Activated CD4-positive, alpha-beta T cell treated with anti-CD3 and anti-CD28 coated beads, Interleukin-2, amount 10 ng/mL, durations not matched to agents 24 days and 14 days (primary cell): ENCODE measurements around the gene AP3B2. TPM values are rescaled to one million over a fixed set of nuclear protein-coding genes. Genes with fewer than 3 reads are reported as not detected.

ENCODE experiments used
- DNase-seq: peaks from one replicate; pipeline ENCODE4 v3.0.0; 2022
- H3K27ac Mint-ChIP-seq: one replicate; pipeline ENCODE4 v1.8.0; 2022; ENCODE audit warnings: mild to moderate bottlenecking, mixed read lengths
- H3K27me3 Mint-ChIP-seq: one replicate; pipeline ENCODE4 v1.8.0; 2022; ENCODE audit warnings: mixed read lengths
- H3K36me3 Mint-ChIP-seq: one replicate; pipeline ENCODE4 v1.8.0; 2022; ENCODE audit warnings: low read depth, mild to moderate bottlenecking, mixed read lengths
- H3K4me1 Mint-ChIP-seq: one replicate; pipeline ENCODE4 v1.8.0; 2021; ENCODE audit warnings: mixed read lengths
- H3K4me3 Mint-ChIP-seq: one replicate; pipeline ENCODE4 v1.8.0; 2022; ENCODE audit warnings: mild to moderate bottlenecking, moderate library complexity, mixed read lengths
- H3K9me3 Mint-ChIP-seq: one replicate; pipeline ENCODE4 v1.8.0; 2021; ENCODE audit warnings: mixed read lengths
- intact Hi-C: fragments of 100-400 bp; cut with micrococcal nuclease; formaldehyde crosslinking; loops from one replicate; pipeline ENCODE4 v1.15.1; 2023
- total RNA-seq: library from RNA; stranded (reverse); gene quantifications from 2 replicates; pipeline ENCODE4 v1.2.3, GENCODE V29; 2022

Gene AP3B2
- total RNA-seq, 1 donor from 2014 or later, result not detected

DNA sequence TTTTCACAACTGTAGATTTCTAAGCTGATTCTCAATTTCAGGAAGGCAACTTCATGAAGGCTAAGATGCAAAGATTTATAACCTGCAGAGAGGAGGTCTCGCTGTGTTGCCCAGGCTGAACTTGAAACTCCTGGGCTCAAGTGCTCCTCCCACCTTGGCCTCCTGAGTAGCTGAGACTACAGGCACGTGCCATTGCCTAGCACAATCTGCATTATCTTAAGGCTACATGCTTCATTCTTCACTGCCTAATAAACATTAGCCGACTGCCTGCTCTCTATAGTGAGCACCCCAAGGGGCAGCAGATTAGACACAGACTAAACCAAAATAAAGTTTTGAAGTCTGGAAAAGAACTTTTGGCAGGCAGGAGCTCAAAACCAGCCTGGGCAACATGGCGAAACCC lies 79.6 kb downstream of the AP3B2 start:
- H3K4me3 Mint-ChIP-seq, result no peak overlapping the region
- no peak overlapping the region for H3K27ac Mint-ChIP-seq
- H3K4me1 Mint-ChIP-seq, result no peaks in the 10 kb centered on the region
- intact Hi-C loops, result no loop called here
- no peaks in the 10 kb centered on the region for H3K9me3 Mint-ChIP-seq
- peaks cover 6% of the 10 kb centered on the region for H3K27me3 Mint-ChIP-seq
- H3K36me3 Mint-ChIP-seq, result no peaks in the 10 kb centered on the region
- no peak for DNase-seq

DNA sequence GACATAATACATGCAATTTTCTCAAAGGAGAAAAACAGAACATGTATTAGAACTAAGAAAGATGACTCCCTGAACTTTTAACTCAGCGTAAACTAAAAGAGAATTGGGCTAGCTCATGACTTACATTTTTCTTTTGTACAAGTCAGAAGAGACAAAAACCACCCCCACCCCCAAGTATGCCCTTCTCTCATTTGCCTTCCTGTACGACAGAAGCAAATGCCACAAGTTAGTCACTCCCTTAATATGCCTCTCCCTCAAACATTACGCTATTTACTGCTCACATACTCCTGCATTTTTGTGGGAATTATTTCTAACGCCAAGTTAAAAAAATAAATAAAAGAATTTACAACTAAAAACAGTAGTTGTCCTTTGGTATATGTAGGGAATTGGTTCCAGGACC lies 84.5 kb downstream of the AP3B2 start:
- DNase-seq, result no peak
- H3K4me1 Mint-ChIP-seq, result no peaks in the 10 kb centered on the region
- H3K9me3 Mint-ChIP-seq, result no peaks in the 10 kb centered on the region
- no peak overlapping the region for H3K27ac Mint-ChIP-seq
- H3K27me3 Mint-ChIP-seq, result no peaks in the 10 kb centered on the region
- intact Hi-C loops, result no loop called here
- no peak overlapping the region for H3K4me3 Mint-ChIP-seq
- no peaks in the 10 kb centered on the region for H3K36me3 Mint-ChIP-seq

DNA sequence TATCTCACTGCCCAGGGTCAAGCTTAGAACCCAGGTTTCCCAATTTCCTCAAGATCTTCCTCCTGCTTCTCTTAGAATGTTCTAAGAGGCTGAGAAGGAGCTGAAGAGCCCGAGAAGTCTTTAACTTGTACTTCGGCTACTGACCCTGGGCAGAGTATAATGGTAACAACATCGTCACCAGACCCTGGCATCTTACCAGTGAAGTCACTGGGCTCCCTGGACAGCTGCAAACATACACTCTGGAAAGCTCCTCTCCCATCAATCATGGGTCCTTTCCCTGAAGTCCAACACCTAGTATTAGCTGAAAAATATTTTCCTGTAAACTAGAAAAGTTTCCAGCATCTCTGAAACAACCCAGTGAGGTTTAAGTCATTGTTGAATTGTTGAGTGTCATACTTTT lies 85.2 kb downstream of the AP3B2 start:
- Mint-ChIP-seq H3K4me3 (no peak overlapping the region), H3K27ac (no peak overlapping the region), H3K27me3 (peaks cover 1% of the 10 kb centered on the region), H3K4me1 (no peaks in the 10 kb centered on the region), H3K9me3 (no peaks in the 10 kb centered on the region), H3K36me3 (no peaks in the 10 kb centered on the region)
- DNase-seq, result no peak
- intact Hi-C loops, result no loop called here

DNA sequence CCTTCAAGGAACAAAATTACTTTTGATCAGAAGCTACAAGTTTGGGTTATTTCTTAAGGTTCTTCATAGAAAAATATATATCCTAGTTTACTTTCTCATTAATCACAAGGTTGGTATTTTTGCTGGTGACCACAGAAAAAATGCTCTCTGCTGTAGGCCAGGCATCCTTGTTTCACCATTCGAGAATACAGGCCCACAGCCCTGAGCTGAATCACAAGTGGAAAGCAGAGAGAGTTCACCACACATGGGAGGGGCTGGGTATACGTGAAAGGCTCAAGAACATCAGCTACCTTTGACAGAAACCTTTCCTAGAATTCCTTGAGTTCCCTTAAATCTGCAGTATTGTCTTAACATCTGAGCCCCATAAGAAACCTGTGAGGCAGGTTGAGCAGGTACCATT lies 85.7 kb downstream of the AP3B2 start:
- Mint-ChIP-seq H3K36me3 (no peaks in the 10 kb centered on the region), H3K4me1 (no peaks in the 10 kb centered on the region), H3K27ac (no peak overlapping the region), H3K9me3 (no peaks in the 10 kb centered on the region), H3K4me3 (no peak overlapping the region), H3K27me3 (peaks cover 1% of the 10 kb centered on the region)
- intact Hi-C loops, result no loop called here
- DNase-seq, result no peak

DNA sequence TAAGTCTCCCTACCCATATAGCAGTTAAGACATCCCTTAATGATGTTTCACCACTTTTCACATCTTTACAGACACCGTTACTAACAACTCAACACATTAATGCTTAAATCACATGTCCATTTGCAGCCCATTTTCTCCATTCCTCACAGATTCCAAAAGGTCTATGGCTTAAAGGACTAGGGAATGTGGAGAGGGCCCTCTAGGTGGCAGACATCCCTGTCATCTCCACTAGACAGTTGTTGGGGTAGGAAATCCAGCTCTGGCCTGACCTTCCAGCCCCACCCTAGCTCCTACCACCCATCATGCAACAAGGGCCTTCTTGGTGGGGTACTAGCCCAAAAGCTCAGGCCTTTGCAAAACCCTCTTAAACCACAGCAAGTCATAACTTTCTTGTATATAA lies 87.7 kb downstream of the AP3B2 start:
- H3K4me3 Mint-ChIP-seq, result no peak overlapping the region
- no peaks in the 10 kb centered on the region for H3K36me3 Mint-ChIP-seq
- no peak for DNase-seq
- H3K9me3 Mint-ChIP-seq, result no peaks in the 10 kb centered on the region
- H3K27ac Mint-ChIP-seq, result no peak overlapping the region
- peaks cover 8% of the 10 kb centered on the region for H3K27me3 Mint-ChIP-seq
- intact Hi-C loops, result no loop called here
- H3K4me1 Mint-ChIP-seq, result no peaks in the 10 kb centered on the region

DNA sequence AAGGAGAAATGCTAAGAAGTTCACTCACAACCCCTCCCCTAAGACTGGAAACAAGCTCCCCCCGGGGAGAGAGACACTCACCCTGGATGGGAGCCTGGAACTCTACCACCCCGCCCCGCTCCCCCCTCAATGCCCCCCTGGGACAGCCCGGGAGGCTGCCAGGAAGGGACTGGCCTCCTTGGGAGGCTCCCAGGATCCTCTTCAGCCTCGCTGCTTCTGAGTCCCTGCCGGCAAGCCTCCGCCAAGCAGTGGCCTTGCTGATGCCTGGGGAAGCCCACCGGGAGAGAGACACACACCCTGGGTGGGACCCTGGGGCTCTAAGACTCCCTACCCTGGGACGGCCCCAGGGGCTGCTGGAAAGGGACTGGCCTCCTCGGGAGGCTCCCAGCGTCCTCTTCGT lies 95.9 kb downstream of the AP3B2 start:
- no peaks in the 10 kb centered on the region for H3K4me1 Mint-ChIP-seq
- H3K9me3 Mint-ChIP-seq, result no peaks in the 10 kb centered on the region
- H3K27me3 Mint-ChIP-seq, result peaks cover 18% of the 10 kb centered on the region
- H3K36me3 Mint-ChIP-seq, result no peaks in the 10 kb centered on the region
- no peak overlapping the region for H3K27ac Mint-ChIP-seq
- intact Hi-C loops, result no loop called here
- no peak for DNase-seq
- no peak overlapping the region for H3K4me3 Mint-ChIP-seq

DNA sequence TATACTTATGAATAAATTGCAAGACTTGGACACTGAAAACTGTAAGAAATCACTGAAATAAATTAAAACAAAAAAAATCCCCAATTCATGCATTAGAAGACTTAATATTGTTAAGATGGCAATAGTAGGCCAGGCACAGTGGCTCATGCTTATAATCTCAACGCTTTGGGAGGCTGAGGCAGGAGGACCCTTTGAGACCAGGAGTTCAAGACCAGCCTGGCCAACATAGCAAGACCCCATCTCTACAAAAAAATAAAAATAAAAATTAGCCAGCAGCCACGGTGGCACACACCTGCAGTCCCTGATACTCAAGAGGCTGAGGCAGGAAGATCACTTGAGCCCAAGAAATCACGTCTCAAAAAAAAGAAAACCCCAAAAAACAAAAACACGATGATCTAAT lies 98.3 kb downstream of the AP3B2 start:
- no peaks in the 10 kb centered on the region for H3K36me3 Mint-ChIP-seq
- H3K4me1 Mint-ChIP-seq, result no peaks in the 10 kb centered on the region
- no peak overlapping the region for H3K4me3 Mint-ChIP-seq
- H3K27me3 Mint-ChIP-seq, result peaks cover 12% of the 10 kb centered on the region
- intact Hi-C loops, result no loop called here
- H3K9me3 Mint-ChIP-seq, result no peaks in the 10 kb centered on the region
- no peak for DNase-seq
- H3K27ac Mint-ChIP-seq, result no peak overlapping the region

Other genes with a start within 250 kb of the AP3B2 start
- gene RPS17, start 169.4 kb downstream of the AP3B2 start, total RNA-seq, result 2,675 and 2,728 TPM in 2 replicates
- gene CPEB1, start 62.5 kb downstream of the AP3B2 start, total RNA-seq, result 0.12 TPM in 1 of 2 replicates, not detected in the other
- gene FSD2, start 96.2 kb upstream of the AP3B2 start, total RNA-seq, result not detected in 2 replicates
- gene WHAMM, start 99.8 kb upstream of the AP3B2 start, total RNA-seq, result 5.1 and 6.7 TPM in 2 replicates
- 29.3 and 32.1 TPM in 2 replicates for gene HOMER2, start 242.8 kb upstream of the AP3B2 start, total RNA-seq